ENCODE data around the gene PYGL. TPM values are rescaled to one million over a fixed set of nuclear protein-coding genes. Genes with fewer than 3 reads are reported as not detected.

Gene PYGL
- total RNA-seq, 1 donor from 2014 or later, result 27.3 TPM

DNA sequence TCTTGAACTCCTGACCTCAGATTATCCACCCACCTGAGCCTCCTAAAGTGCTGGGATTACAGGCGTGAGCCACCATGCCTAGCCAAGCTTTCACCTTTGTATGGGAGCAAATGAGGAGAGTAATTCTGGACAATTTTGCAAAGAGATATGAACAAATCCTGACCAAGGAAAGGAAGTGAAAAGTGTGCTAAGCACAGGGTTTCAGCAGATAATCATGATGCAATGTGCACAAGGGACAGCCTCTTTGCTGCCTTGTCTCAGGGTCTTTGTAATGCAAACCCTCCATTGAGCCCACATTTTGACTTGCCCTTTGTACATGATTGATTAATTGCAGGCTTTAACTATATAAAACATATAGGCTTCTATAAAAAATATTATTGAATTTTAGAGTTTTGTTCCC lies 9.2 kb upstream of the PYGL start:
- TF ChIP-seq, protein P1, sequence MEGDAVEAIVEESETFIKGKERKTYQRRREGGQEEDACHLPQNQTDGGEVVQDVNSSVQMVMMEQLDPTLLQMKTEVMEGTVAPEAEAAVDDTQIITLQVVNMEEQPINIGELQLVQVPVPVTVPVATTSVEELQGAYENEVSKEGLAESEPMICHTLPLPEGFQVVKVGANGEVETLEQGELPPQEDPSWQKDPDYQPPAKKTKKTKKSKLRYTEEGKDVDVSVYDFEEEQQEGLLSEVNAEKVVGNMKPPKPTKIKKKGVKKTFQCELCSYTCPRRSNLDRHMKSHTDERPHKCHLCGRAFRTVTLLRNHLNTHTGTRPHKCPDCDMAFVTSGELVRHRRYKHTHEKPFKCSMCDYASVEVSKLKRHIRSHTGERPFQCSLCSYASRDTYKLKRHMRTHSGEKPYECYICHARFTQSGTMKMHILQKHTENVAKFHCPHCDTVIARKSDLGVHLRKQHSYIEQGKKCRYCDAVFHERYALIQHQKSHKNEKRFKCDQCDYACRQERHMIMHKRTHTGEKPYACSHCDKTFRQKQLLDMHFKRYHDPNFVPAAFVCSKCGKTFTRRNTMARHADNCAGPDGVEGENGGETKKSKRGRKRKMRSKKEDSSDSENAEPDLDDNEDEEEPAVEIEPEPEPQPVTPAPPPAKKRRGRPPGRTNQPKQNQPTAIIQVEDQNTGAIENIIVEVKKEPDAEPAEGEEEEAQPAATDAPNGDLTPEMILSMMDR (conservative IDR thresholded peaks at IDR 0.05), result no peak
- H3K4me3 Mint-ChIP-seq, result no peak overlapping the region
- H3K27me3 Mint-ChIP-seq, result no peaks in the 10 kb centered on the region
- no peaks in the 10 kb centered on the region for H3K9me3 Mint-ChIP-seq
- H3K27ac Mint-ChIP-seq, result no peak overlapping the region
- DNase-seq (ENCODE audit: extremely low spot score, unreplicated experiment), result no peak
- H3K4me1 Mint-ChIP-seq (ENCODE audit: unreplicated experiment), result peaks cover 9% of the 10 kb centered on the region
- no peaks in the 10 kb centered on the region for H3K36me3 Mint-ChIP-seq

DNA sequence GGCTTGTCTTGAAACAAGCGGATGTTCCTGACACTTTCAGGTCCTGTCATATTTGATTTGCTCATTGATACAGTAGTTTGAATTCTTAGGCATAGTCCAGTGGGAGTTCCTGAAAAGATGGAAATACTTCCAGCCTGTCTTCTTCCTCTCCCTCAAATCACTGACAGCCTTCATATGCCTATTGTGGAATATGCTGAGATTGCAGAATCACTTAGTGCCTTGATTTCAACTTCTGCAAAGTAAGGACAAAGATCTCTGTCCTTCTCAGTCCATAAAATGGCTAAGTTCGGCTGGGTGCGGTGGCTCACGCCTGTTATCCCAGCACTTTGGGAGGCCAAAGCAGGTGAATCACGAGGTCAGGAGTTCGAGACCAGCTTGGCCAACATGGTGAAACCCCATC lies 6.7 kb upstream of the PYGL start:
- peaks cover 19% of the 10 kb centered on the region for H3K4me1 Mint-ChIP-seq (ENCODE audit: unreplicated experiment)
- H3K36me3 Mint-ChIP-seq, result no peaks in the 10 kb centered on the region
- no peaks in the 10 kb centered on the region for H3K27me3 Mint-ChIP-seq
- DNase-seq (ENCODE audit: extremely low spot score, unreplicated experiment), result no peak
- TF ChIP-seq, protein P1 (conservative IDR thresholded peaks at IDR 0.05), result no peak
- H3K4me3 Mint-ChIP-seq, result no peak overlapping the region
- no peak overlapping the region for H3K27ac Mint-ChIP-seq
- peaks cover 4% of the 10 kb centered on the region for H3K9me3 Mint-ChIP-seq

DNA sequence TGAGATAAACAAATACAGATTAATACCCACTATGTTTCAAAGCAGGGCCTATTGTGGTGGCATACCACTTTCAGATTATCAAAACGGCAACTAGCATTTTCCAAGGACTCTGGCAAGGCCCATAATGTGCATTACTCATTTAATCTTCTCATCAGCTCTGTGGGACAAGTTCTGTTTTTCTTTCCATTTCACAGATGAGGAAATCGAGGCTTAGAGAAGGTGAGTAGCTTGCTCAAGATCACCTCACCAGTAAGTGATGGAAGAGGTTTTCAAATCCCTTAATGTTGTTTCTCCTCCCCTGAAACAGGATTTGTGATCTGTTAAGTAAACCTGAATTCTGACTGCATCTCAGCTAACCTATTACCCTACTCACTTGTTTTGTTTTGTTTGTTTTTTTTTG lies 3.9 kb upstream of the PYGL start:
- H3K9me3 Mint-ChIP-seq, result peaks cover 4% of the 10 kb centered on the region
- peaks cover 18% of the 10 kb centered on the region for H3K4me1 Mint-ChIP-seq (ENCODE audit: unreplicated experiment)

DNA sequence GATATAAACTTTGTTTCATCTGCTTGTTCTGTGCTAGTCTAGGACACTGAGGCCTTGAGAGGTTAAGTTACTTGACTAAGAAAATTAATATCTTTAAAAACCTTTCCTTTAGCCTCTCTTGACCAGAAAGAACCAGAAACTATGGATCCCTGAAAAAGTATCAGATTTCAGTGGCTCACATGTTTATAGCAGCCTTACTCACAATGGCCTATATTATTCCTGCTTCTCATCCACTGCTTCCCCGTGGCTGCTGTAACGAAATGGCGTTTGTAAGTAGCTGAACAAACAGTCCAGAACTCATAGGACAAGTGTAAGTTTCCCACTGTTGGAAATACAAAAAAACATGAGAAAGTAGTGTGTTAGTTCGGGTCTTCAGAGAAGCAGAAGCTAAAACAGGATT lies 3.2 kb upstream of the PYGL start:
- Mint-ChIP-seq H3K4me3 (no peak overlapping the region), H3K27me3 (peaks cover 6% of the 10 kb centered on the region), H3K4me1 (ENCODE audit: unreplicated experiment) (peaks cover 21% of the 10 kb centered on the region), H3K9me3 (peaks cover 4% of the 10 kb centered on the region), H3K36me3 (no peaks in the 10 kb centered on the region), H3K27ac (peak overlapping the region; percentile 48)
- TF ChIP-seq, protein P1 (conservative IDR thresholded peaks at IDR 0.05), result no peak
- no peak for DNase-seq (ENCODE audit: extremely low spot score, unreplicated experiment)

More for the DNA sequence above, 3.9 kb upstream of the PYGL start:
- Mint-ChIP-seq H3K27ac (no peak overlapping the region), H3K4me3 (no peak overlapping the region), H3K27me3 (peaks cover 6% of the 10 kb centered on the region), H3K36me3 (no peaks in the 10 kb centered on the region)
- TF ChIP-seq, protein P1 (conservative IDR thresholded peaks at IDR 0.05), result no peak
- DNase-seq (ENCODE audit: extremely low spot score, unreplicated experiment), result no peak

DNA sequence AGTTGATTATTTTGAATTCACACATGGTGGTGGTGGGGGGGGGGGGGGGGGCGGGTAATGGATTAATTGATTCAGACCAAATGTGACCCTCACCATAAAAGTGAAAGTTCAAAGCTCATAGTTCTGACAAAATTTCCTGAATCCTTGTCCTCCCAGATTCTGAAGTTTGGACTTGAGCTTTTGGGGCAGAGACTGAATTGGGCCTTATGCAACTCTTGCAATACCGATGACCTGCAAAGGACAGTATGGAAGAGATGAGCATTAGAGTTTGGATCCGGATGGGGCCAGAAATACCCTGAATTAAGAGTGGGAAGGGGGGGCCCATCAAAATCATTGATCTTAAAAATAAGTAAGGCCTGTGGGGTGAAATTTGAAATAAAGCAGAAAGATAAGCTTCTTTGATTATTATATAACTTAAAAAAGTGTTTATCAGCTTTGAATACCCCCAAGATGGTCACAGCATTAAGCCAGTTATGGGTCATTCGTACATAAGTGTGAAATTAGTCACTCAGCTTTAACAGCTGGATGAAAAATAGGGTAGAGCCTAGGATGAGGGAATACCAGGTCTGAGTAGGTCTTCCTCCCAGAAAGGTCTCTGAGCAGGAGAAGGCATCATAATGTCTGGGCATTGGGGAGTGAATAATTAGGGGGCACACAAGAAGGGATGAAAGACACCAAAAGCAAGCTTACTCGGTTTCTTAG lies 2.1 kb upstream of the PYGL start:
- Mint-ChIP-seq H3K4me3 (peak overlapping the region; percentile 23), H3K4me1 (ENCODE audit: unreplicated experiment) (peaks cover 21% of the 10 kb centered on the region), H3K36me3 (peaks cover 4% of the 10 kb centered on the region), H3K27me3 (peaks cover 11% of the 10 kb centered on the region), H3K9me3 (peaks cover 4% of the 10 kb centered on the region), H3K27ac (no peak overlapping the region)
- DNase-seq (ENCODE audit: extremely low spot score, unreplicated experiment), result no peak
- TF ChIP-seq, protein P1 (conservative IDR thresholded peaks at IDR 0.05), result no peak
